Measurements from ENCODE around the gene TBP. TPM values are rescaled to one million over a fixed set of nuclear protein-coding genes. Genes with fewer than 3 reads are reported as not detected.
A peak's percentile ranks its signal among the peaks of the same experiment; 100 is the strongest.

Gene TBP
- total and polyA plus RNA-seq, 2 of the 13 experiments (the other 11 are each of a cell fraction or from before 2014, with no cell fraction given): 21.7 to 28.1 TPM

- TF ChIP-seq SNAI1 (CRISPR knock-in tag; IDR thresholded peaks at IDR 0.05; ENCODE audit: borderline replicate concordance): no peak
- no peak for TF ChIP-seq SYNCRIP (IDR thresholded peaks at IDR 0.05; ENCODE audit: insufficient read depth, low read depth, low read length)
- TF ChIP-seq, protein P1, sequence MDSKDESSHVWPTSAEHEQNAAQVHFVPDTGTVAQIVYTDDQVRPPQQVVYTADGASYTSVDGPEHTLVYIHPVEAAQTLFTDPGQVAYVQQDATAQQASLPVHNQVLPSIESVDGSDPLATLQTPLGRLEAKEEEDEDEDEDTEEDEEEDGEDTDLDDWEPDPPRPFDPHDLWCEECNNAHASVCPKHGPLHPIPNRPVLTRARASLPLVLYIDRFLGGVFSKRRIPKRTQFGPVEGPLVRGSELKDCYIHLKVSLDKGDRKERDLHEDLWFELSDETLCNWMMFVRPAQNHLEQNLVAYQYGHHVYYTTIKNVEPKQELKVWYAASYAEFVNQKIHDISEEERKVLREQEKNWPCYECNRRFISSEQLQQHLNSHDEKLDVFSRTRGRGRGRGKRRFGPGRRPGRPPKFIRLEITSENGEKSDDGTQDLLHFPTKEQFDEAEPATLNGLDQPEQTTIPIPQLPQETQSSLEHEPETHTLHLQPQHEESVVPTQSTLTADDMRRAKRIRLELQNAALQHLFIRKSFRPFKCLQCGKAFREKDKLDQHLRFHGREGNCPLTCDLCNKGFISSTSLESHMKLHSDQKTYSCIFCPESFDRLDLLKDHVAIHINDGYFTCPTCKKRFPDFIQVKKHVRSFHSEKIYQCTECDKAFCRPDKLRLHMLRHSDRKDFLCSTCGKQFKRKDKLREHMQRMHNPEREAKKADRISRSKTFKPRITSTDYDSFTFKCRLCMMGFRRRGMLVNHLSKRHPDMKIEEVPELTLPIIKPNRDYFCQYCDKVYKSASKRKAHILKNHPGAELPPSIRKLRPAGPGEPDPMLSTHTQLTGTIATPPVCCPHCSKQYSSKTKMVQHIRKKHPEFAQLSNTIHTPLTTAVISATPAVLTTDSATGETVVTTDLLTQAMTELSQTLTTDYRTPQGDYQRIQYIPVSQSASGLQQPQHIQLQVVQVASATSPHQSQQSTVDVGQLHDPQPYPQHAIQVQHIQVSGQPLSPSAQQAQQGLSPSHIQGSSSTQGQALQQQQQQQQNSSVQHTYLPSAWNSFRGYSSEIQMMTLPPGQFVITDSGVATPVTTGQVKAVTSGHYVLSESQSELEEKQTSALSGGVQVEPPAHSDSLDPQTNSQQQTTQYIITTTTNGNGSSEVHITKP (CRISPR knock-in tag; IDR thresholded peaks at IDR 0.05; ENCODE audit: low read depth): no peak
- no peak for TF ChIP-seq FOXO1 (CRISPR knock-in tag; IDR thresholded peaks at IDR 0.05)
- no peak for TF ChIP-seq NFKBIZ (CRISPR knock-in tag; IDR thresholded peaks at IDR 0.05)
- TF ChIP-seq ZNF792 (CRISPR knock-in tag; IDR thresholded peaks at IDR 0.05): no peak
- no peak for TF ChIP-seq CREB1 (IDR thresholded peaks at IDR 0.05)
- TF ChIP-seq CREB1 (CRISPR knock-in tag; IDR thresholded peaks at IDR 0.05): no peak
- no peak for TF ChIP-seq CREM (IDR thresholded peaks at IDR 0.05)
- TF ChIP-seq CREM (CRISPR knock-in tag; IDR thresholded peaks at IDR 0.05): no peak
- no peak for TF ChIP-seq SMARCE1 (IDR thresholded peaks at IDR 0.05; ENCODE audit: borderline replicate concordance)
- TF ChIP-seq PAF1 (CRISPR knock-in tag; IDR thresholded peaks at IDR 0.05): no peak
- TF ChIP-seq SOX6 (IDR thresholded peaks at IDR 0.05): no peak
- no peak for TF ChIP-seq SOX6 (CRISPR knock-in tag; IDR thresholded peaks at IDR 0.05)
- TF ChIP-seq GTF3A (CRISPR knock-in tag; conservative IDR thresholded peaks at IDR 0.05): no peak
- TF ChIP-seq TEF (CRISPR knock-in tag; IDR thresholded peaks at IDR 0.05): no peak
- TF ChIP-seq ZNF747 (CRISPR knock-in tag; IDR thresholded peaks at IDR 0.05; ENCODE audit: borderline replicate concordance): no peak
- TF ChIP-seq CTCF (CRISPR knock-in tag; IDR thresholded peaks at IDR 0.05): peak; percentile 93
- no peak for TF ChIP-seq EP300 (IDR thresholded peaks at IDR 0.05; ENCODE audit: low read depth in 2 of 2, low read length in 2 of 2)
- no peak for TF ChIP-seq EP300 (CRISPR knock-in tag; IDR thresholded peaks at IDR 0.05; ENCODE audit: borderline replicate concordance)
- no peak for TF ChIP-seq RFX1 (IDR thresholded peaks at IDR 0.05)
- no peak for TF ChIP-seq KLF11 (CRISPR knock-in tag; IDR thresholded peaks at IDR 0.05)
- TF ChIP-seq NR2F1 (CRISPR knock-in tag; IDR thresholded peaks at IDR 0.05): no peak
- TF ChIP-seq PAWR (CRISPR knock-in tag; IDR thresholded peaks at IDR 0.05; ENCODE audit: borderline replicate concordance): no peak
- no peak for TF ChIP-seq ZSCAN9 (CRISPR knock-in tag; IDR thresholded peaks at IDR 0.05; ENCODE audit: borderline replicate concordance)
- TF ChIP-seq THAP8 (CRISPR knock-in tag; IDR thresholded peaks at IDR 0.05; ENCODE audit: borderline replicate concordance): no peak
Observed at GRCh38 chr6:170516783-170517616, 37.2 kb upstream of the TBP start (continued).

Measured in HepG2 (cell line).